ENCODE results near the gene B3GNT8. TPM values are rescaled to one million over a fixed set of nuclear protein-coding genes. Genes with fewer than 3 reads are reported as not detected.
A peak's percentile ranks its signal among the peaks of the same experiment; 100 is the strongest.
"Not testable (repeated sequence)": the region's sequence is repeated elsewhere in the genome, so short reads cannot be mapped to it uniquely, and the experiment has no call there.

The B3GNT8 gene
- total RNA-seq, 2 experiments from 2014 or later: 0.58 to 1.2 TPM

- Histone ChIP-seq H3K27ac (ENCODE audit: low read depth in 1 of 2, low read length in 2 of 2) (no peak overlapping the region), H3K4me1 (ENCODE audit: insufficient read depth, low read length) (peaks cover 15% of the 10 kb centered on the region), H3K4me3 (ENCODE audit: low read length) (no peak overlapping the region), H3K9me3 (ENCODE audit: control insufficient read depth in 1 of 2, insufficient read depth in 1 of 2, low read length in 2 of 2) (no peaks in the 10 kb centered on the region), H3K27me3 (ENCODE audit: control insufficient read depth in 1 of 2, insufficient read depth in 2 of 2, low read length in 2 of 2) (no peaks in the 10 kb centered on the region), H3K36me3 (ENCODE audit: insufficient read depth, low read length) (peaks cover 35% of the 10 kb centered on the region)
- TF ChIP-seq CTCF (IDR thresholded peaks at IDR 0.05): no peak
- no peak overlapping the region for H3K4me3 Mint-ChIP-seq
- H3K27ac Mint-ChIP-seq: no peak overlapping the region
- no peaks in the 10 kb centered on the region for H3K27me3 Mint-ChIP-seq
- ATAC-seq (ENCODE audit: poor library complexity) (no peak), DNase-seq (peak in 2 of 14 experiments; percentile 39 to 43)
- ChIA-PET CTCF (no interaction called here), POLR2A (no interaction called here)
- peaks cover 15% of the 10 kb centered on the region for H3K4me1 Mint-ChIP-seq (ENCODE audit: low read depth)
- peaks cover 40% of the 10 kb centered on the region for H3K36me3 Mint-ChIP-seq (ENCODE audit: low read depth)
- no peaks in the 10 kb centered on the region for H3K9me3 Mint-ChIP-seq
- intact Hi-C loops (cut with DNase I, micrococcal nuclease): no loop called here
Observed at GRCh38 chr19:41409288-41409687, 17.9 kb downstream of the B3GNT8 start.

DNA sequence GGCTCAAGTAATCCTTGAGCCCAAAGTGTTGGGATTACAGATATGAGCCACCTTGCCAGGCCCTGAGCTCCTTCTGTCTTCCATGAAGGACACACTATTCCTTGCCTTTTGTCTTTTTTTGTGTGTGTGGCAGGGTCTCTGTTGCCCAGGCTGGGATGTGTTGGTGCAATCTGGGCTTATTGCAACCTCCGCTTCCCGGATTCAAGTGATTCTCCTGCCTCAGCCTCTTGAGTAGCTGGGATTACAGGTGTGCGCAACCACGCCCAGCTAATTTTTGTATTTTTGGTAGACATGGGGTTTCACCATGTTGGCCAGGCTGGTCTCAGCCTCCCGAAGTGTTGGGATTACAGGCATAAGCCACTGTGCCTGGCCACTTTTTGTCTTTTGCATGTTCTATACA lies 18.3 kb downstream of the B3GNT8 start:
- CTCF ChIA-PET; ATAC-seq (ENCODE audit: poor library complexity); intact Hi-C loops (cut with DNase I, micrococcal nuclease); H3K27me3 ChIP-seq (ENCODE audit: control insufficient read depth in 1 of 2, insufficient read depth in 2 of 2, low read length in 2 of 2); H3K4me3 Mint-ChIP-seq; H3K9me3 Mint-ChIP-seq; DNase-seq; H3K27me3 Mint-ChIP-seq; H3K9me3 ChIP-seq (ENCODE audit: control insufficient read depth in 1 of 2, insufficient read depth in 1 of 2, low read length in 2 of 2); POLR2A ChIA-PET; H3K27ac Mint-ChIP-seq; H3K4me3 ChIP-seq (ENCODE audit: low read length); H3K27ac ChIP-seq (ENCODE audit: low read depth in 1 of 2, low read length in 2 of 2): not testable (repeated sequence)
- Histone ChIP-seq H3K4me1 (ENCODE audit: insufficient read depth, low read length) (peaks cover 15% of the 10 kb centered on the region), H3K36me3 (ENCODE audit: insufficient read depth, low read length) (peaks cover 31% of the 10 kb centered on the region)
- H3K36me3 Mint-ChIP-seq (ENCODE audit: low read depth): peaks cover 36% of the 10 kb centered on the region
- peaks cover 15% of the 10 kb centered on the region for H3K4me1 Mint-ChIP-seq (ENCODE audit: low read depth)

GRCh38 chr19:41408256-41408655 lies 18.9 kb downstream of the B3GNT8 start:
- Histone ChIP-seq H3K27ac (ENCODE audit: low read depth in 1 of 2, low read length in 2 of 2) (no peak overlapping the region), H3K4me1 (ENCODE audit: insufficient read depth, low read length) (peaks cover 15% of the 10 kb centered on the region), H3K27me3 (ENCODE audit: control insufficient read depth in 1 of 2, insufficient read depth in 2 of 2, low read length in 2 of 2) (no peaks in the 10 kb centered on the region), H3K9me3 (ENCODE audit: control insufficient read depth in 1 of 2, insufficient read depth in 1 of 2, low read length in 2 of 2) (no peaks in the 10 kb centered on the region), H3K36me3 (ENCODE audit: insufficient read depth, low read length) (peaks cover 30% of the 10 kb centered on the region), H3K4me3 (ENCODE audit: low read length) (no peak overlapping the region)
- Mint-ChIP-seq H3K9me3 (no peaks in the 10 kb centered on the region), H3K27ac (no peak overlapping the region), H3K4me3 (no peak overlapping the region), H3K36me3 (ENCODE audit: low read depth) (peaks cover 30% of the 10 kb centered on the region), H3K4me1 (ENCODE audit: low read depth) (peaks cover 15% of the 10 kb centered on the region), H3K27me3 (no peaks in the 10 kb centered on the region)
- TF ChIP-seq CTCF (IDR thresholded peaks at IDR 0.05): no peak
- POLR2A ChIA-PET: no interaction called here
- CTCF ChIA-PET: interaction anchor here (0.7 kb wide), 1 partner anchor 359 kb away, joined by 3 read pairs; no protein-coding TSS in a partner anchor
- ATAC-seq (ENCODE audit: poor library complexity): no peak
- intact Hi-C loops (cut with DNase I, micrococcal nuclease): no loop called here
- DNase-seq: no peak

DNA sequence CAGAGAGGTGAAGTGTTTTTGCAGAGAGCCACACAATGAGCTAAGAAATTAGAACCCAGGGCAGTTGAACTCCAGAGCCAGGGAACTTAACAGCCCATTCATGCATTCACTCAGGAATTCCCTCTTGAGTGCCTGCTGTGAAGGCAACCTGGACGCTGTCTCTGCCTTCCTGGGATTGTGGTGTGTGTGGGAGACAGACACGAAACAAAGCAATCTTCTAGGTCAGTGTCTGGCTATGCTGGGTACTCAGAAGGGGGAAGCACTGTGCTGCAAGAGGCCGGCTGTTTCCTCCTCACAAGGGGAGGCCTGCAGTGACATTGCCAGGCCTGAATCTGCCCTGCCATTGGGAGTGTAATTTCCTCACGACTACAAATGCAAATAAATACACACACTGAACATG lies 19.9 kb downstream of the B3GNT8 start:
- no peak for TF ChIP-seq CTCF (IDR thresholded peaks at IDR 0.05)
- Mint-ChIP-seq H3K27ac (no peak overlapping the region), H3K4me1 (ENCODE audit: low read depth) (peaks cover 15% of the 10 kb centered on the region), H3K36me3 (ENCODE audit: low read depth) (peaks cover 26% of the 10 kb centered on the region), H3K9me3 (no peaks in the 10 kb centered on the region), H3K4me3 (no peak overlapping the region), H3K27me3 (no peaks in the 10 kb centered on the region)
- CTCF ChIA-PET: no interaction called here
- intact Hi-C loops (cut with DNase I, micrococcal nuclease): no loop called here
- H3K9me3 ChIP-seq (ENCODE audit: control insufficient read depth in 1 of 2, insufficient read depth in 1 of 2, low read length in 2 of 2): no peaks in the 10 kb centered on the region
- DNase-seq: no peak
- peaks cover 15% of the 10 kb centered on the region for H3K4me1 ChIP-seq (ENCODE audit: insufficient read depth, low read length)
- H3K27me3 ChIP-seq (ENCODE audit: control insufficient read depth in 1 of 2, insufficient read depth in 2 of 2, low read length in 2 of 2): no peaks in the 10 kb centered on the region
- ATAC-seq (ENCODE audit: poor library complexity): no peak
- POLR2A ChIA-PET: no interaction called here
- H3K36me3 ChIP-seq (ENCODE audit: insufficient read depth, low read length): peaks cover 25% of the 10 kb centered on the region
- H3K4me3 ChIP-seq (ENCODE audit: low read length): no peak overlapping the region
- no peak overlapping the region for H3K27ac ChIP-seq (ENCODE audit: low read depth in 1 of 2, low read length in 2 of 2)

Measured in CD4-positive, alpha-beta T cell (primary cell).